WERI-Rb-1 (cell line): ENCODE data around the gene CEP162.

ENCODE experiments used
- DNase-seq: peaks from one replicate; pipeline ENCODE4 v3.0.0-alpha.2; 2020
- H3K27ac ChIP-seq: fragments of 250-450 bp; sonication (Bioruptor Pico); 2 replicates; pipeline ENCODE4 v1.5.1; 2020; ENCODE audit warnings: mild to moderate bottlenecking, moderate library complexity
- H3K27me3 ChIP-seq: fragments of 250-450 bp; sonication (Bioruptor Pico); 2 replicates; pipeline ENCODE4 v1.5.1; 2021; ENCODE audit warnings: mild to moderate bottlenecking, low read depth, moderate library complexity; ENCODE audit not compliant: insufficient read depth, severe bottlenecking
- H3K36me3 ChIP-seq: fragments of 250-450 bp; sonication (Bioruptor Pico); 2 replicates; pipeline ENCODE4 v1.5.1; 2020; ENCODE audit warnings: mild to moderate bottlenecking, moderate library complexity
- H3K4me3 ChIP-seq: 2 replicates; pipeline ENCODE4 v1.5.1; 2011; ENCODE audit warnings: low read depth, mild to moderate bottlenecking, control low read depth, low read length
- H3K9me3 ChIP-seq: fragments of 250-450 bp; sonication (Bioruptor Pico); 2 replicates; pipeline ENCODE4 v1.5.1; 2021; ENCODE audit warnings: mild to moderate bottlenecking, moderate library complexity; ENCODE audit not compliant: severe bottlenecking
- TF ChIP-seq, protein P1 (sequence below): IDR thresholded peaks from 2 replicates; pipeline ENCODE4 v1.5.1; 2011; ENCODE audit warnings: low read depth, mild to moderate bottlenecking, control low read depth, inconsistent platforms, low read length

Gene CEP162

DNA sequence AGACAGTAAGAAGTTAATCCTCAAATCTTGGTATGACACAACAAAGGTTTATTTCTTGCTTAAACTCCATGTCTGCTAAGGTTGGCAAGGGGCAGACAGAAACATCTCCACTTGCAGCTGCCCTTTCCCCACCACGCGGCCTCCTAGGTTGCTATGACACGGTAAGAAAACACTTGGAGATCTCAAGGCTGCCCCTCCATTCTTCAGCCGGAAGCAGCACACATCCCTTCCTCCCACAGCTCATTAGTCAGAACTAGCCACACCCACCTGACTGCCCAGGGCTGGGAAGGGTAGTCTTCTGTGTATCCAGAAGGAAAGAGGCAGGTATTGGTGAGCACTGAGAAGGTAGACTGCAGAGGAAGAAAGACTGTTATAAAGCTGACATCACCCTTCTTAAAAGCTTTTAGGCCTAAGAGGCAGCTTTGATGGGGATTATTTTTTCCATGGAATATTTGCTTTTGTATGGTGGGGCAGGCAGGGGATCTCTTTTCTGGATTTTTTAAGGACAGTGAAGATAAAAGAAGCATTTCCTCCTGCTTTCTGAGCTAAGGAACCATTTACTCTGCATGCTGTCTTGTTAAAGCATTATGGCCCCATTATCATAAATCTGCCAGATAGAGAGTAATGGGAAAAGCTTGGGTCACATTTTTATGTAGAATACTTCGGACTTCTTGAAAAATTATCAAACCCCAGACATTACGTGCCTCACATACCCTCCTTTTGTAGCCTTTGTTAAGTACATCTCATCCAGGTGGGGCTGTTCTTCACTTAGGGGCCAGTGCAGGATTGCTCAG lies 152.3 kb downstream of the CEP162 start:
- DNase-seq: peak; percentile 46
- no peaks in the 10 kb centered on the region for H3K27me3 ChIP-seq
- TF ChIP-seq, protein P1, sequence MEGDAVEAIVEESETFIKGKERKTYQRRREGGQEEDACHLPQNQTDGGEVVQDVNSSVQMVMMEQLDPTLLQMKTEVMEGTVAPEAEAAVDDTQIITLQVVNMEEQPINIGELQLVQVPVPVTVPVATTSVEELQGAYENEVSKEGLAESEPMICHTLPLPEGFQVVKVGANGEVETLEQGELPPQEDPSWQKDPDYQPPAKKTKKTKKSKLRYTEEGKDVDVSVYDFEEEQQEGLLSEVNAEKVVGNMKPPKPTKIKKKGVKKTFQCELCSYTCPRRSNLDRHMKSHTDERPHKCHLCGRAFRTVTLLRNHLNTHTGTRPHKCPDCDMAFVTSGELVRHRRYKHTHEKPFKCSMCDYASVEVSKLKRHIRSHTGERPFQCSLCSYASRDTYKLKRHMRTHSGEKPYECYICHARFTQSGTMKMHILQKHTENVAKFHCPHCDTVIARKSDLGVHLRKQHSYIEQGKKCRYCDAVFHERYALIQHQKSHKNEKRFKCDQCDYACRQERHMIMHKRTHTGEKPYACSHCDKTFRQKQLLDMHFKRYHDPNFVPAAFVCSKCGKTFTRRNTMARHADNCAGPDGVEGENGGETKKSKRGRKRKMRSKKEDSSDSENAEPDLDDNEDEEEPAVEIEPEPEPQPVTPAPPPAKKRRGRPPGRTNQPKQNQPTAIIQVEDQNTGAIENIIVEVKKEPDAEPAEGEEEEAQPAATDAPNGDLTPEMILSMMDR: no peak
- peaks cover 3% of the 10 kb centered on the region for H3K9me3 ChIP-seq
- no peaks in the 10 kb centered on the region for H3K36me3 ChIP-seq
- H3K27ac ChIP-seq: peak overlapping the region; percentile 4; the same call in 1 of the 2 replicates
- no peak overlapping the region for H3K4me3 ChIP-seq
